HepG2 (cell line): ENCODE measurements around the gene DIAPH1. TPM values are rescaled to one million over a fixed set of nuclear protein-coding genes. Genes with fewer than 3 reads are reported as not detected.

Experiments
- AKAP8 ChIP-seq: sonication (generic); formaldehyde crosslinking; IDR thresholded peaks from 2 replicates; pipeline ENCODE4 v1.5.1; 2020; ENCODE audit warnings: mild to moderate bottlenecking, missing genetic modification reagents
- ATM ChIP-seq: fragments of 450-650 bp; IDR thresholded peaks from 2 replicates; pipeline ENCODE4 v1.7.1; 2017; ENCODE audit warnings: mild to moderate bottlenecking, borderline replicate concordance
- KLF12 ChIP-seq: sonication (generic); formaldehyde crosslinking; IDR thresholded peaks from 2 replicates; pipeline ENCODE4 v1.4.0; 2020; ENCODE audit warnings: missing genetic modification reagents, borderline replicate concordance
- NFYC ChIP-seq: IDR thresholded peaks from 2 replicates; pipeline ENCODE4 v1.6.1; 2016; ENCODE audit warnings: missing genetic modification reagents, missing compliant biosample characterization
- NR2F1 ChIP-seq, 2 experiments: fragments of 450-650 bp in 1 of 2; formaldehyde crosslinking in 1 of 2; IDR thresholded peaks; 2 replicates each; pipeline versions ENCODE4 v1.5.0 to v1.6.1; 2016 to 2020; ENCODE audit warnings: mild to moderate bottlenecking in 1 of 2, missing compliant biosample characterization in 1 of 2, missing genetic modification reagents in 1 of 2, moderate library complexity in 1 of 2
- RFX5 ChIP-seq: IDR thresholded peaks from 2 replicates; pipeline ENCODE4 v1.6.1; 2011; ENCODE audit warnings: low read depth, low read length, improper control_type of control experiment
- RXRB ChIP-seq: IDR thresholded peaks from 2 replicates; pipeline ENCODE4 v1.6.1; 2016; ENCODE audit warnings: borderline replicate concordance, missing genetic modification reagents, missing compliant biosample characterization
- YEATS2 ChIP-seq: sonication (generic); formaldehyde crosslinking; IDR thresholded peaks from 2 replicates; pipeline ENCODE4 v1.4.0; 2020; ENCODE audit warnings: missing genetic modification reagents, borderline replicate concordance
- ZNF234 ChIP-seq: sonication (generic); formaldehyde crosslinking; conservative IDR thresholded peaks from 2 replicates; pipeline ENCODE4 v1.5.1; 2020; ENCODE audit warnings: mild to moderate bottlenecking, missing genetic modification reagents
- ZNF572 ChIP-seq: sonication (generic); formaldehyde crosslinking; IDR thresholded peaks from 2 replicates; pipeline ENCODE4 v1.5.1; 2020; ENCODE audit warnings: mild to moderate bottlenecking, missing genetic modification reagents
- ZNF614 ChIP-seq: IDR thresholded peaks from 2 replicates; pipeline ENCODE4 v1.6.1; 2018; ENCODE audit warnings: missing biosample characterization, missing genetic modification reagents, inconsistent platforms, borderline replicate concordance
- ZNF746 ChIP-seq: sonication (generic); formaldehyde crosslinking; IDR thresholded peaks from 2 replicates; pipeline ENCODE4 v1.8.0; 2022; ENCODE audit warnings: mild to moderate bottlenecking, missing genetic modification reagents
- polyA plus RNA-seq, 8 experiments: library from polyadenylated mRNA; depleted of rRNA in 3 of 8; stranded (reverse) in 7 of 8; unstranded in 1 of 8; fragments of >200 nt; fragmentation: Illumina TruSeq in 4 of 8; extraction: Trizol in 4 of 8; gene quantifications; 2 replicates each; pipeline versions ENCODE4 v1.2.1 to v1.2.3, GENCODE V29; 2011 to 2016; ENCODE audit warnings: low read depth in 4 of 8, missing spikeins in 1 of 8, mixed read lengths in 1 of 8; ENCODE audit not compliant: insufficient read depth in 1 of 8
- total RNA-seq, 5 experiments: library from RNA; depleted of rRNA; stranded (reverse); fragments of >200 nt; fragmentation: Illumina TruSeq; extraction: Trizol; gene quantifications; 2 replicates each; pipeline ENCODE4 v1.2.3, GENCODE V29; 2016; ENCODE audit warnings: low read depth in 1 of 5
- TF ChIP-seq, protein P1 (sequence below): sonication (generic); formaldehyde crosslinking; conservative IDR thresholded peaks from 2 replicates; pipeline ENCODE4 v1.8.0; 2022; ENCODE audit warnings: low read depth, missing genetic modification reagents
- TF ChIP-seq, protein P2 (sequence below): sonication (generic); formaldehyde crosslinking; IDR thresholded peaks from 2 replicates; pipeline ENCODE4 v1.4.0; 2020; ENCODE audit warnings: mild to moderate bottlenecking, missing genetic modification reagents
- TF ChIP-seq, protein P3 (sequence below): sonication (generic); formaldehyde crosslinking; IDR thresholded peaks from 2 replicates; pipeline ENCODE4 v1.8.0; 2022; ENCODE audit warnings: mild to moderate bottlenecking, missing genetic modification reagents, moderate library complexity
- TF ChIP-seq, protein P4 (sequence below): sonication (generic); formaldehyde crosslinking; IDR thresholded peaks from 2 replicates; pipeline ENCODE4 v1.8.0; 2022; ENCODE audit warnings: low read depth, missing genetic modification reagents
- TF ChIP-seq, protein P5 (sequence below): fragments of 450-650 bp; IDR thresholded peaks from 2 replicates; pipeline ENCODE4 v1.6.1; 2016

Gene DIAPH1
- total and polyA plus RNA-seq, 2 of the 13 experiments (the other 11 are each of a cell fraction or from before 2014, with no cell fraction given) = 25.1 to 33.9 TPM

DNA sequence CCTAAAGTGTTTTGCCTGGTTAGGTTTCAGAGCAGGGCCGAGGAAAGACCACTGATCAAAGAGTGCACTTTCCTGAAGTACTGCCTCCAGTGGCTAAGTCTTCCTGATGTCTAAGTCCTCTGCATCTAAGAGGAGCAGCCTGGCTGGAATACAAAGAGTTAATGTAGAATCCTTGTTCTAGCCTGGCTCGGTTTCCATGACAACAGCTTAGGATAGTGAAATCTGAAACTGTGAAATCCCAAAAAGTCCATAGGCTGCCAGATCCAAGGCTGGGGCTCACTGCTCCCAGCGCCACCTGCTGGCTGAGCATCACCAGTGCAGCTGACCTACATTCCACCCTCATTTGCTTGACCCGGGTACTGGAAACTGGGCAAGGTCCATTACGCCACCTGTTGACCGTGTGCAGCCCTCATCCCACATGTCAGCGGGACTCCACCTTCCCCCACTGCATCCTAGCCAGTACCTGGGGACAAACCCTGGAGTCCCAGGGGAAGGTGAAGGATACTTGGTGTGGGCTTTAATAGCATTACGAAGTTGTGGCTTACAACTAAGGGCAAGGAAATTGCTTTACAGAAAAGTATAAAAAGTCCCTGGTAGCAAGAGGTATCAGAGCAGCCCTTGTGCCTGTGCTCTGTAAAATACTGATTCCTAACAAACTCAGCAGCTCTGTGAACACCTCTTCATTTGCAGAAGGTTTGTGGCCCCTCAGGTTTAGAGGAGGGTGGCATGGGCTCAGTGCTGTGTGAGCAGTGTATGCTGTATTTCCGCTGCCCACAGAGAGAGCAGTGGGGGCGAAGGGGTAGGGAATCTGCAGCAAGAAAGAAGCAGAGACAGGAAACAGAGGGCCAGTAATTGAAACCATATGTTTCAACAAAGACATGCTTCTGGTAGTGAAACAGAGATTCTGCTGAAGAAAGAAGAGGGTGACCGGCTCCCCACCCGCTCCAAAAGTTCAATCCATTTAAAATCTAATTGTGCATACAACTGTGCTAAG is 93.9 kb downstream of the DIAPH1 start (continued):
- TF ChIP-seq, protein P1, sequence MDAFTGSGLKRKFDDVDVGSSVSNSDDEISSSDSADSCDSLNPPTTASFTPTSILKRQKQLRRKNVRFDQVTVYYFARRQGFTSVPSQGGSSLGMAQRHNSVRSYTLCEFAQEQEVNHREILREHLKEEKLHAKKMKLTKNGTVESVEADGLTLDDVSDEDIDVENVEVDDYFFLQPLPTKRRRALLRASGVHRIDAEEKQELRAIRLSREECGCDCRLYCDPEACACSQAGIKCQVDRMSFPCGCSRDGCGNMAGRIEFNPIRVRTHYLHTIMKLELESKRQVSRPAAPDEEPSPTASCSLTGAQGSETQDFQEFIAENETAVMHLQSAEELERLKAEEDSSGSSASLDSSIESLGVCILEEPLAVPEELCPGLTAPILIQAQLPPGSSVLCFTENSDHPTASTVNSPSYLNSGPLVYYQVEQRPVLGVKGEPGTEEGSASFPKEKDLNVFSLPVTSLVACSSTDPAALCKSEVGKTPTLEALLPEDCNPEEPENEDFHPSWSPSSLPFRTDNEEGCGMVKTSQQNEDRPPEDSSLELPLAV (CRISPR knock-in tag) = no peak
- TF ChIP-seq, protein P2, sequence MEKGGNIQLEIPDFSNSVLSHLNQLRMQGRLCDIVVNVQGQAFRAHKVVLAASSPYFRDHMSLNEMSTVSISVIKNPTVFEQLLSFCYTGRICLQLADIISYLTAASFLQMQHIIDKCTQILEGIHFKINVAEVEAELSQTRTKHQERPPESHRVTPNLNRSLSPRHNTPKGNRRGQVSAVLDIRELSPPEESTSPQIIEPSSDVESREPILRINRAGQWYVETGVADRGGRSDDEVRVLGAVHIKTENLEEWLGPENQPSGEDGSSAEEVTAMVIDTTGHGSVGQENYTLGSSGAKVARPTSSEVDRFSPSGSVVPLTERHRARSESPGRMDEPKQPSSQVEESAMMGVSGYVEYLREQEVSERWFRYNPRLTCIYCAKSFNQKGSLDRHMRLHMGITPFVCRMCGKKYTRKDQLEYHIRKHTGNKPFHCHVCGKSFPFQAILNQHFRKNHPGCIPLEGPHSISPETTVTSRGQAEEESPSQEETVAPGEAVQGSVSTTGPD = no peak
- TF ChIP-seq ZNF614 (CRISPR knock-in tag) (0 out of 2 replicates have a peak, but pooled peaks have one; percentile 28), AKAP8 (no peak), NFYC (peak; percentile 15; the same call in 1 of the 2 replicates), ZNF572 (no peak), YEATS2 (CRISPR knock-in tag) (peak; percentile 17; the same call in 1 of the 2 replicates), RFX5 (peak; percentile 78), ATM (no peak), ZNF234 (no peak), RXRB (CRISPR knock-in tag) (peak; percentile 93), KLF12 (CRISPR knock-in tag) (no peak), NR2F1 (CRISPR knock-in tag; IDR thresholded peaks at IDR 0.05) (peak; percentile 41 to 46; a peak in 2 of 4 replicates), ZNF746 (CRISPR knock-in tag) (no peak)
- TF ChIP-seq, protein P3, sequence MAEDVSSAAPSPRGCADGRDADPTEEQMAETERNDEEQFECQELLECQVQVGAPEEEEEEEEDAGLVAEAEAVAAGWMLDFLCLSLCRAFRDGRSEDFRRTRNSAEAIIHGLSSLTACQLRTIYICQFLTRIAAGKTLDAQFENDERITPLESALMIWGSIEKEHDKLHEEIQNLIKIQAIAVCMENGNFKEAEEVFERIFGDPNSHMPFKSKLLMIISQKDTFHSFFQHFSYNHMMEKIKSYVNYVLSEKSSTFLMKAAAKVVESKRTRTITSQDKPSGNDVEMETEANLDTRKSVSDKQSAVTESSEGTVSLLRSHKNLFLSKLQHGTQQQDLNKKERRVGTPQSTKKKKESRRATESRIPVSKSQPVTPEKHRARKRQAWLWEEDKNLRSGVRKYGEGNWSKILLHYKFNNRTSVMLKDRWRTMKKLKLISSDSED = no peak
- TF ChIP-seq, protein P4, sequence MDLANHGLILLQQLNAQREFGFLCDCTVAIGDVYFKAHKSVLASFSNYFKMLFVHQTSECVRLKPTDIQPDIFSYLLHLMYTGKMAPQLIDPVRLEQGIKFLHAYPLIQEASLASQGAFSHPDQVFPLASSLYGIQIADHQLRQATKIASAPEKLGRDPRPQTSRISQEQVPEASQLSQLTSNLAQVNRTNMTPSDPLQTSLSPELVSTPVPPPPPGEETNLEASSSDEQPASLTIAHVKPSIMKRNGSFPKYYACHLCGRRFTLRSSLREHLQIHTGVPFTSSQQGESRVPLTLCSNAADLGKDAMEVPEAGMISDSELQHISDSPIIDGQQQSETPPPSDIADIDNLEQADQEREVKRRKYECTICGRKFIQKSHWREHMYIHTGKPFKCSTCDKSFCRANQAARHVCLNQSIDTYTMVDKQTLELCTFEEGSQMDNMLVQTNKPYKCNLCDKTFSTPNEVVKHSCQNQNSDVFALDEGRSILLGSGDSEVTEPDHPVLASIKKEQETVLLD (CRISPR knock-in tag) = no peak
- TF ChIP-seq, protein P5, sequence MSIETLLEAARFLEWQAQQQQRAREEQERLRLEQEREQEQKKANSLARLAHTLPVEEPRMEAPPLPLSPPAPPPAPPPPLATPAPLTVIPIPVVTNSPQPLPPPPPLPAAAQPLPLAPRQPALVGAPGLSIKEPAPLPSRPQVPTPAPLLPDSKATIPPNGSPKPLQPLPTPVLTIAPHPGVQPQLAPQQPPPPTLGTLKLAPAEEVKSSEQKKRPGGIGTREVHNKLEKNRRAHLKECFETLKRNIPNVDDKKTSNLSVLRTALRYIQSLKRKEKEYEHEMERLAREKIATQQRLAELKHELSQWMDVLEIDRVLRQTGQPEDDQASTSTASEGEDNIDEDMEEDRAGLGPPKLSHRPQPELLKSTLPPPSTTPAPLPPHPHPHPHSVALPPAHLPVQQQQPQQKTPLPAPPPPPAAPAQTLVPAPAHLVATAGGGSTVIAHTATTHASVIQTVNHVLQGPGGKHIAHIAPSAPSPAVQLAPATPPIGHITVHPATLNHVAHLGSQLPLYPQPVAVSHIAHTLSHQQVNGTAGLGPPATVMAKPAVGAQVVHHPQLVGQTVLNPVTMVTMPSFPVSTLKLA = no peak
